WERI-Rb-1 (cell line): ENCODE results near the gene NID1.

Source experiments
- DNase-seq: peaks from one replicate; pipeline ENCODE4 v3.0.0-alpha.2; 2020
- H3K27ac ChIP-seq: fragments of 250-450 bp; sonication (Bioruptor Pico); 2 replicates; pipeline ENCODE4 v1.5.1; 2020; ENCODE audit warnings: mild to moderate bottlenecking, moderate library complexity
- H3K27me3 ChIP-seq: fragments of 250-450 bp; sonication (Bioruptor Pico); 2 replicates; pipeline ENCODE4 v1.5.1; 2021; ENCODE audit warnings: mild to moderate bottlenecking, low read depth, moderate library complexity; ENCODE audit not compliant: insufficient read depth, severe bottlenecking
- H3K36me3 ChIP-seq: fragments of 250-450 bp; sonication (Bioruptor Pico); 2 replicates; pipeline ENCODE4 v1.5.1; 2020; ENCODE audit warnings: mild to moderate bottlenecking, moderate library complexity
- H3K4me3 ChIP-seq: 2 replicates; pipeline ENCODE4 v1.5.1; 2011; ENCODE audit warnings: low read depth, mild to moderate bottlenecking, control low read depth, low read length
- H3K9me3 ChIP-seq: fragments of 250-450 bp; sonication (Bioruptor Pico); 2 replicates; pipeline ENCODE4 v1.5.1; 2021; ENCODE audit warnings: mild to moderate bottlenecking, moderate library complexity; ENCODE audit not compliant: severe bottlenecking
- CTCF ChIP-seq: IDR thresholded peaks from 2 replicates; pipeline ENCODE4 v1.5.1; 2011; ENCODE audit warnings: low read depth, mild to moderate bottlenecking, control low read depth, inconsistent platforms, low read length

Gene NID1

GRCh38 chr1:236095705-236096520 is 31.0 kb upstream of the NID1 start:
- Histone ChIP-seq H3K27ac (no peak overlapping the region), H3K36me3 (no peaks in the 10 kb centered on the region), H3K9me3 (peaks cover 12% of the 10 kb centered on the region), H3K27me3 (no peaks in the 10 kb centered on the region), H3K4me3 (no peak overlapping the region)
- DNase-seq, result no peak
- no peak for TF ChIP-seq CTCF

- no peak for TF ChIP-seq CTCF
- H3K36me3 ChIP-seq, result no peaks in the 10 kb centered on the region
- peaks cover 12% of the 10 kb centered on the region for H3K9me3 ChIP-seq
- H3K27me3 ChIP-seq, result no peaks in the 10 kb centered on the region
- DNase-seq, result no peak
- no peak overlapping the region for H3K4me3 ChIP-seq
- no peak overlapping the region for H3K27ac ChIP-seq
These were observed 28.0 kb upstream of the NID1 start for GRCh38 chr1:236092899-236093298.

- no peak overlapping the region for H3K4me3 ChIP-seq
These were observed 27.0 kb upstream of the NID1 start for GRCh38 chr1:236091933-236092318.

GRCh38 chr1:236090741-236091147 is 25.9 kb upstream of the NID1 start:
- TF ChIP-seq CTCF, result no peak
- H3K27ac ChIP-seq, result no peak overlapping the region
- H3K27me3 ChIP-seq, result no peaks in the 10 kb centered on the region
- no peak for DNase-seq
- H3K4me3 ChIP-seq, result no peak overlapping the region
- no peaks in the 10 kb centered on the region for H3K36me3 ChIP-seq
- H3K9me3 ChIP-seq, result peaks cover 4% of the 10 kb centered on the region

More at GRCh38 chr1:236091933-236092318, 27.0 kb upstream of the NID1 start:
- H3K36me3 ChIP-seq, result no peaks in the 10 kb centered on the region
- no peaks in the 10 kb centered on the region for H3K27me3 ChIP-seq
- H3K27ac ChIP-seq, result no peak overlapping the region
- TF ChIP-seq CTCF, result no peak
- H3K9me3 ChIP-seq, result peaks cover 12% of the 10 kb centered on the region
- no peak for DNase-seq

GRCh38 chr1:236089046-236089773 is 24.3 kb upstream of the NID1 start:
- no peak overlapping the region for H3K27ac ChIP-seq
- H3K27me3 ChIP-seq, result no peaks in the 10 kb centered on the region
- H3K4me3 ChIP-seq, result no peak overlapping the region
- no peak for TF ChIP-seq CTCF
- DNase-seq, result no peak
- H3K36me3 ChIP-seq, result no peaks in the 10 kb centered on the region
- H3K9me3 ChIP-seq, result peaks cover 4% of the 10 kb centered on the region
